HG02763 (cell line): ENCODE data around the gene ACTR6.
"Not testable (repeated sequence)": the region's sequence is repeated elsewhere in the genome, so short reads cannot be mapped to it uniquely, and the experiment has no call there.

Experiments
- ATAC-seq: cut with Tn5 transposase; IDR thresholded peaks from one replicate; pipeline ENCODE4 v1.9.1; 2021; ENCODE audit warnings: mild to moderate bottlenecking, moderate library complexity; ENCODE audit not compliant: unreplicated experiment

The ACTR6 gene

GRCh38 chr12:100200463-100201181, at the start of gene ACTR6:
ACTR6 (plus strand) TSS chr12:100200815; CDS start chr12:100200852, 37 bp downstream.
- ATAC-seq: peak; percentile 94

GRCh38 chr12:100151769-100152168, 48.8 kb upstream of the ACTR6 start:
- ATAC-seq: no peak

- no peak for ATAC-seq
These were observed 47.5 kb upstream of the ACTR6 start for GRCh38 chr12:100153131-100153530.

- peak; percentile 65 for ATAC-seq
These were observed 46.0 kb upstream of the ACTR6 start for GRCh38 chr12:100154474-100155247.

- ATAC-seq: no peak
These were observed 43.7 kb upstream of the ACTR6 start for GRCh38 chr12:100156731-100157426.

- no peak for ATAC-seq
These were observed 43.2 kb upstream of the ACTR6 start for GRCh38 chr12:100157427-100157821.

GRCh38 chr12:100158535-100158934, 42.1 kb upstream of the ACTR6 start:
- ATAC-seq: no peak

GRCh38 chr12:100159391-100160104, 41.1 kb upstream of the ACTR6 start:
- ATAC-seq: no peak

GRCh38 chr12:100163416-100164152, 37.0 kb upstream of the ACTR6 start:
- ATAC-seq: peak; percentile 99

GRCh38 chr12:100164153-100164704, 36.4 kb upstream of the ACTR6 start:
- ATAC-seq: peak; percentile 8

- ATAC-seq: no peak
These were observed 35.3 kb upstream of the ACTR6 start for GRCh38 chr12:100165356-100165755.

- no peak for ATAC-seq
These were observed 34.4 kb upstream of the ACTR6 start for GRCh38 chr12:100166232-100166631.

- no peak for ATAC-seq
These were observed 32.1 kb upstream of the ACTR6 start for GRCh38 chr12:100168562-100168961.

GRCh38 chr12:100169345-100169744, 31.3 kb upstream of the ACTR6 start:
- no peak for ATAC-seq

GRCh38 chr12:100170313-100170858, 30.2 kb upstream of the ACTR6 start:
- ATAC-seq: no peak

- ATAC-seq: no peak
These were observed 29.4 kb upstream of the ACTR6 start for GRCh38 chr12:100171248-100171647.

GRCh38 chr12:100173111-100173510, 27.5 kb upstream of the ACTR6 start:
- no peak for ATAC-seq

- no peak for ATAC-seq
These were observed 26.1 kb upstream of the ACTR6 start for GRCh38 chr12:100174495-100174894.

GRCh38 chr12:100176493-100176892, 24.1 kb upstream of the ACTR6 start:
- ATAC-seq: not testable (repeated sequence)

GRCh38 chr12:100179252-100179651, 21.4 kb upstream of the ACTR6 start:
- ATAC-seq: no peak
